ENCODE data around the gene MMADHC.

- TF ChIP-seq CTCF (IDR thresholded peaks at IDR 0.05): no peak
- TF ChIP-seq POLR2A (IDR thresholded peaks at IDR 0.05): no peak
Measured at GRCh38 chr2:149538138-149538833, 49.3 kb downstream of the MMADHC start.

All from thyroid gland (tissue), 4 donors.